CD8-positive, alpha-beta memory T cell (primary cell): Measurements from ENCODE around the gene SGMS1. TPM values are rescaled to one million over a fixed set of nuclear protein-coding genes. Genes with fewer than 3 reads are reported as not detected.
"Not testable (repeated sequence)": the region's sequence is repeated elsewhere in the genome, so short reads cannot be mapped to it uniquely, and the experiment has no call there.

Experiments
- CTCF ChIA-PET: fragments of 350-600 bp; sonication (Branson Sonifier 250); formaldehyde crosslinking; loops from one replicate; lab custom pipeline; 2021; ENCODE audit warnings: antibody characterized with exemption; lab: Charles Lee
- POLR2A ChIA-PET: fragments of 350-600 bp; sonication (Branson Sonifier 250); formaldehyde crosslinking; loops from one replicate; lab custom pipeline; 2021; ENCODE audit warnings: antibody characterized with exemption; lab: Charles Lee
- DNase-seq, 5 donors: peaks; one replicate each; pipeline versions ENCODE4 v3.0.0 to v3.0.0-alpha.2; 2020 to 2022; ENCODE audit warnings: mixed read lengths in 1 of 5
- H3K27ac ChIP-seq: one replicate; pipeline ENCODE4 v1.7.0; 2013; ENCODE audit warnings: low read depth, mild to moderate bottlenecking, low read length, moderate library complexity
- H3K27me3 ChIP-seq: 2 replicates; pipeline ENCODE4 v1.7.0; 2013; ENCODE audit warnings: low read length, mild to moderate bottlenecking; ENCODE audit not compliant: insufficient read depth, poor library complexity, severe bottlenecking
- H3K36me3 ChIP-seq: 2 replicates; pipeline ENCODE4 v1.7.0; 2013; ENCODE audit warnings: mild to moderate bottlenecking, low read length, moderate library complexity; ENCODE audit not compliant: insufficient read depth
- H3K4me1 ChIP-seq: 2 replicates; pipeline ENCODE4 v1.7.0; 2013; ENCODE audit warnings: mild to moderate bottlenecking, low read length, moderate library complexity; ENCODE audit not compliant: insufficient read depth
- H3K4me3 ChIP-seq: 2 replicates; pipeline ENCODE4 v1.7.0; 2013; ENCODE audit warnings: mild to moderate bottlenecking, low read length
- H3K9me3 ChIP-seq: 2 replicates; pipeline ENCODE4 v1.7.0; 2013; ENCODE audit warnings: mild to moderate bottlenecking, low read length
- H3K27ac Mint-ChIP-seq, 8 donors: one replicate each; pipeline ENCODE4 v1.8.0; 2020 to 2021; ENCODE audit warnings: mixed read lengths in 8 of 8, mild to moderate bottlenecking in 6 of 8, inconsistent platforms in 3 of 8, moderate library complexity in 3 of 8
- H3K27me3 Mint-ChIP-seq, 2 donors: one replicate each; pipeline ENCODE4 v1.8.0; 2020 to 2021; ENCODE audit warnings: mixed read lengths in 2 of 2, mild to moderate bottlenecking in 1 of 2, moderate library complexity in 1 of 2
- H3K36me3 Mint-ChIP-seq, 3 donors: one replicate each; pipeline ENCODE4 v1.8.0; 2020 to 2021; ENCODE audit warnings: mixed read lengths in 3 of 3, inconsistent platforms in 1 of 3, mild to moderate bottlenecking in 1 of 3
- H3K4me1 Mint-ChIP-seq, 3 donors: one replicate each; pipeline ENCODE4 v1.8.0; 2020 to 2021; ENCODE audit warnings: mixed read lengths in 3 of 3, inconsistent platforms in 1 of 3, mild to moderate bottlenecking in 1 of 3
- H3K4me3 Mint-ChIP-seq, 7 donors: one replicate each; pipeline ENCODE4 v1.8.0; 2020 to 2021; ENCODE audit warnings: mixed read lengths in 7 of 7, mild to moderate bottlenecking in 6 of 7, moderate library complexity in 4 of 7, inconsistent platforms in 2 of 7
- H3K9me3 Mint-ChIP-seq, 5 donors: one replicate each; pipeline ENCODE4 v1.8.0; 2020 to 2022; ENCODE audit warnings: mixed read lengths in 5 of 5, mild to moderate bottlenecking in 3 of 5, moderate library complexity in 2 of 5, inconsistent platforms in 1 of 5
- polyA plus RNA-seq: library from polyadenylated mRNA; unstranded; fragments of 300-500 nt; fragmentation: Illumina TruSeq; gene quantifications from one replicate; pipeline ENCODE4 v1.2.3, GENCODE V29; 2021
- total RNA-seq, 2 experiments: library from RNA; stranded (reverse); gene quantifications; one replicate each; pipeline ENCODE4 v1.2.3, GENCODE V29; 2021

The SGMS1 gene
- total and polyA plus RNA-seq, 3 experiments from 2014 or later = 11.3 to 14.5 (median 13.5) TPM

GRCh38 chr10:50497758-50498157, 126.0 kb downstream of the SGMS1 start:
- Mint-ChIP-seq H3K4me1 (peaks cover 24 to 56% (median 44%) of the 10 kb centered on the region in 3 donors), H3K27ac (peak overlapping the region in 3 of 8 donors; percentile 11 to 44 (median 24)), H3K36me3 (peaks cover 7 to 16% (median 8%) of the 10 kb centered on the region in 3 donors), H3K9me3 (peaks cover 0 to 2% (median 0%) of the 10 kb centered on the region in 5 donors), H3K27me3 (peaks cover 0 to 3% of the 10 kb centered on the region in 2 donors), H3K4me3 (no peak overlapping the region)
- Histone ChIP-seq H3K9me3 (no peaks in the 10 kb centered on the region), H3K27ac (no peak overlapping the region), H3K27me3 (no peaks in the 10 kb centered on the region), H3K4me1 (peaks cover 4% of the 10 kb centered on the region), H3K36me3 (no peaks in the 10 kb centered on the region), H3K4me3 (no peak overlapping the region)
- DNase-seq = no peak
- POLR2A ChIA-PET = no interaction called here
- CTCF ChIA-PET = no interaction called here

- ChIA-PET POLR2A (no interaction called here), CTCF (no interaction called here)
- H3K4me1 ChIP-seq = peaks cover 4% of the 10 kb centered on the region
- H3K9me3 ChIP-seq = no peaks in the 10 kb centered on the region
- H3K36me3 ChIP-seq = no peaks in the 10 kb centered on the region
- peaks cover 7 to 14% (median 8%) of the 10 kb centered on the region in 3 donors for H3K36me3 Mint-ChIP-seq
- H3K4me3 ChIP-seq = no peak overlapping the region
- H3K27me3 ChIP-seq = no peaks in the 10 kb centered on the region
- peak overlapping the region in 1 of 8 donors; percentile 10 for H3K27ac Mint-ChIP-seq
- peaks cover 18 to 53% (median 35%) of the 10 kb centered on the region in 3 donors for H3K4me1 Mint-ChIP-seq
- peaks cover 0 to 2% (median 0%) of the 10 kb centered on the region in 5 donors for H3K9me3 Mint-ChIP-seq
- no peak overlapping the region for H3K4me3 Mint-ChIP-seq
- H3K27ac ChIP-seq = no peak overlapping the region
- DNase-seq = no peak
- H3K27me3 Mint-ChIP-seq = no peaks in the 10 kb centered on the region
Measured at GRCh38 chr10:50496228-50496627, 127.5 kb downstream of the SGMS1 start.

- Histone ChIP-seq H3K27me3 (no peaks in the 10 kb centered on the region), H3K4me3 (no peak overlapping the region), H3K27ac (no peak overlapping the region), H3K36me3 (no peaks in the 10 kb centered on the region), H3K4me1 (no peaks in the 10 kb centered on the region), H3K9me3 (no peaks in the 10 kb centered on the region)
- H3K4me3 Mint-ChIP-seq = no peak overlapping the region
- H3K27me3 Mint-ChIP-seq = no peaks in the 10 kb centered on the region
- peaks cover 17 to 37% (median 19%) of the 10 kb centered on the region in 3 donors for H3K4me1 Mint-ChIP-seq
- POLR2A ChIA-PET = no interaction called here
- CTCF ChIA-PET = no interaction called here
- H3K27ac Mint-ChIP-seq = no peak overlapping the region
- H3K36me3 Mint-ChIP-seq = peaks cover 7 to 20% (median 17%) of the 10 kb centered on the region in 3 donors
- H3K9me3 Mint-ChIP-seq = peaks cover 0 to 8% (median 2%) of the 10 kb centered on the region in 5 donors
- no peak for DNase-seq
Measured at GRCh38 chr10:50490241-50490640, 133.5 kb downstream of the SGMS1 start.

GRCh38 chr10:50484550-50484949, 139.2 kb downstream of the SGMS1 start:
- H3K27me3 ChIP-seq, H3K27me3 Mint-ChIP-seq, H3K4me1 ChIP-seq, CTCF ChIA-PET, DNase-seq, H3K9me3 ChIP-seq, H3K36me3 ChIP-seq, POLR2A ChIA-PET, H3K27ac Mint-ChIP-seq, H3K4me3 Mint-ChIP-seq, H3K27ac ChIP-seq, H3K4me3 ChIP-seq: not testable (repeated sequence)
- peaks cover 16 to 34% (median 31%) of the 10 kb centered on the region in 3 donors for H3K4me1 Mint-ChIP-seq
- peaks cover 11 to 28% (median 20%) of the 10 kb centered on the region in 5 donors for H3K9me3 Mint-ChIP-seq
- H3K36me3 Mint-ChIP-seq = peaks cover 25 to 46% (median 42%) of the 10 kb centered on the region in 3 donors

DNA sequence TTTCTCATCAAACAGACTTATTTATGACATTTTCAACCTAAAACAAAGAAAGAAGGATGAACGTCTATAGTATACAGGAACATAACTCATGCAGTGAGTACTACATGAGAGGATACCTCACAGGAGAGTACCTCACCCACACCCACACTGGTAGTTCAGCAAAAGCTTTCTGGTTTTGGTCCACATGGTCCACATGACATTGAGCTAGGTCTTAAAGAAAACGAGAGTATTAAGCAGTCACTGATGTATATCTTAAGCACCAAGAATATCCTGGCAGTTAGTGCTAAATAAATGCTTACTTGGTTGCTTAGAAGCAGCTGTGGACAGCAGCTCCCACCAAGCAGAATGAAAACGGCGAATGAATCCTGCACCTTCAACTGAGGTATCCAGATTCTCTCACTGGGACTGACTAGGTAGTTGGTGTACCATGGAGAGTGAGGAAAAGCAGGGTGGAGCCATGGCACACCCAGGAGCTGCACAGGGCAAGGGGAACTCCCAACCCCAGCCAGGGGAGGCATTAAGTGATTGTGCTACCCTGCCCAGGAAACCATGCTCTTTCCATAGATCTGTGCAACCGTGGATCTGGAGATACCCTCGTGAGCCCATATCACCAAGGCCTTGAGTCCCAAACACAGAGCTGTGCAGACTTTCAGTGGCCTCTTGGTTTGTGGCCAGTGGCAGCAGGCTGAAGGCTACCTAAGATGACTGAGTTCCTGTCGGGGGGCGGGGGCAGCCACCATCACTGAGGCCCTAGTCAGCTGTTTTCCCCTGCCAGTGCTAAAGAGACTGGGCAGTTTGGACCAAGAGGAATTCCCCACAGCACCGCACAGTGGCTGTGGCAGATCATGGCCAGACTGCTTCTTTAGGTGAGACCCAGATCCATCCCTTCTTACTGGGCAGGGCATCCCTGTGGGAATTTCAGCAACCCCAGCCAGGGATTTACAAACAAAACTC, 143.4 kb downstream of the SGMS1 start:
- peaks cover 9 to 26% (median 24%) of the 10 kb centered on the region in 3 donors for H3K4me1 Mint-ChIP-seq
- CTCF ChIA-PET = no interaction called here
- peak overlapping the region in 1 of 8 donors; percentile 11 for H3K27ac Mint-ChIP-seq
- H3K27me3 Mint-ChIP-seq = peaks cover 0 to 3% of the 10 kb centered on the region in 2 donors
- Histone ChIP-seq H3K4me1 (no peaks in the 10 kb centered on the region), H3K27ac (no peak overlapping the region), H3K27me3 (no peaks in the 10 kb centered on the region), H3K36me3 (no peaks in the 10 kb centered on the region), H3K4me3 (no peak overlapping the region), H3K9me3 (peaks cover 6% of the 10 kb centered on the region)
- peaks cover 11 to 26% (median 21%) of the 10 kb centered on the region in 5 donors for H3K9me3 Mint-ChIP-seq
- POLR2A ChIA-PET = no interaction called here
- H3K36me3 Mint-ChIP-seq = peaks cover 41 to 63% (median 62%) of the 10 kb centered on the region in 3 donors
- DNase-seq = no peak
- no peak overlapping the region for H3K4me3 Mint-ChIP-seq

DNA sequence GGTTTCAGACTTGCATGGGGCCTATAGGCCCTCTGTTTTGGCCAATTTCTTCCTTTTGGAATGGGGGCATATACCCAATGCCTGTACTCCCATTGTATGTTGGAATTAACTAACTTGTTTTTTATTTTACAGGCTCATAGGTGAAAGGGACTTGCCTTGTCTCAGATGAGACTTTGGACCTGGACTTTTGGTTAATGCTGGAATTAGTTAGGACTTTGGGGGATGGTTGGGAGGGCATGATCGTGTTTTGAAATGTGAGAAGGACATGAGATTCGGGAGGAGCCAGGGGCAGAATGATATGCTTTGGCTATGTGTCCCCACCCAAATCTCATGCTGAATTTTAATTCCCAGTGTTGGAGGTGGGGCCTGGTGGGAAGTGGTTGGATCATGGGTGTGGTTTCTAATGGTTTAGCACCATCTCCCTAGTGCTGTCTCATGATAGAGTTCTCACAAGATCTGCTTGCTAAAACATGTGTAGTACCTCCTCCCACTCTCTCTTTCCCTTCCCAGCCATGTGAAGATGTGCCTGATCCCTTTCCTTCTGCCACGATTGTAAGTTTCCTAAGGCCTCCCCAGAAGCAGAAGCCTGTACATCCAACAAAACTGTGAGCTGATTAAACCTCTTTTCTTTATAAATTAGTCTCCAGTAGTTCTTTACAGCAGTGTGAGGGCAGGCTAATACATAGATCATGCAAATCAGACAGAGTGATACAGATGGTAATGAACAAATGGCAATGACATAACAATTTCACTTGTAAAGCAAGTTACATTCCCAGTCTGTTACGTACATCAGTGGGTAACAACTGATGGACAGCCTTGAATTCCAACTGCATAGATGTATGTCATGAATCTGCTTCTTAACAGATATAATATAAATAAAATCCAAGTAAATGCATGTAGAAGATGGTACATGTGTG, 146.2 kb downstream of the SGMS1 start:
- Histone ChIP-seq H3K4me3 (no peak overlapping the region), H3K36me3 (peaks cover 4% of the 10 kb centered on the region), H3K9me3 (no peaks in the 10 kb centered on the region), H3K4me1 (no peaks in the 10 kb centered on the region), H3K27ac (no peak overlapping the region), H3K27me3 (no peaks in the 10 kb centered on the region)
- H3K4me1 Mint-ChIP-seq = peaks cover 11 to 36% (median 34%) of the 10 kb centered on the region in 3 donors
- no peak for DNase-seq
- H3K27me3 Mint-ChIP-seq = peaks cover 0 to 3% of the 10 kb centered on the region in 2 donors
- CTCF ChIA-PET = no interaction called here
- H3K9me3 Mint-ChIP-seq = peaks cover 0 to 5% (median 0%) of the 10 kb centered on the region in 5 donors
- POLR2A ChIA-PET = no interaction called here
- peak overlapping the region in 2 of 8 donors; percentile 8 to 34 for H3K27ac Mint-ChIP-seq
- H3K36me3 Mint-ChIP-seq = peaks cover 30 to 39% (median 39%) of the 10 kb centered on the region in 3 donors
- H3K4me3 Mint-ChIP-seq = no peak overlapping the region

DNA sequence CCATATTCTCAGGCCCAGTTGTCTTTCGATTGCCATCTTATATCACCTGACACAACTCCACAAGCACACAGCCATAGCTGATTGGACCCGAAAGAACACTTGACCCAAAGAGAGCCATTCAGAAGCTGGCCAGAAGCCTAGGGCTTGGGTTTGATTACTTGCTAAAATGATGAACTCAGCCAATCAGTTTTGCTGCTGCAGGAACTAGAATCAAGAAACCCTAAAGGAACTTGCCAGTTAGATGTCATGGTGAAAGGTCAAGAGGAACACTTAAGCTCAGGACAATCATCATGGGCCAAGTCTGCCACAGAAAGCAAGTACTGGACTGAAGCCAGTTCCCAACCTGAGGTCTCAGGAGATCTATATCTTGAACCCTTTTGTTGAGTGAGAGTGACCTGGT, 150.0 kb downstream of the SGMS1 start:
- Histone ChIP-seq H3K27ac (no peak overlapping the region), H3K36me3 (peaks cover 4% of the 10 kb centered on the region), H3K9me3 (no peaks in the 10 kb centered on the region), H3K27me3 (no peaks in the 10 kb centered on the region), H3K4me1 (peaks cover 14% of the 10 kb centered on the region), H3K4me3 (no peak overlapping the region)
- Mint-ChIP-seq H3K27ac (no peak overlapping the region), H3K4me3 (no peak overlapping the region), H3K9me3 (peaks cover 0 to 5% (median 0%) of the 10 kb centered on the region in 5 donors), H3K27me3 (peaks cover 0 to 3% of the 10 kb centered on the region in 2 donors), H3K36me3 (peaks cover 18 to 26% (median 23%) of the 10 kb centered on the region in 3 donors), H3K4me1 (peaks cover 28 to 57% (median 57%) of the 10 kb centered on the region in 3 donors)
- no peak for DNase-seq
- ChIA-PET POLR2A (no interaction called here), CTCF (no interaction called here)
